HuH-7 (cell line): ENCODE results near the gene RBM17.
"Not testable (repeated sequence)": the region's sequence is repeated elsewhere in the genome, so short reads cannot be mapped to it uniquely, and the experiment has no call there.

Experiments used
- DNase-seq: peaks from one replicate; pipeline ENCODE4 v3.0.0; 2011; ENCODE audit warnings: low spot score

RBM17 gene

GRCh38 chr10:6056411-6057135, 32.3 kb upstream of the RBM17 start:
- no peak for DNase-seq

- no peak for DNase-seq
Observed at GRCh38 chr10:6058682-6059475, 30.0 kb upstream of the RBM17 start.

- DNase-seq: no peak
Observed at GRCh38 chr10:6059506-6059905, 29.3 kb upstream of the RBM17 start.

- DNase-seq: no peak
Observed at GRCh38 chr10:6061056-6061455, 27.8 kb upstream of the RBM17 start.

GRCh38 chr10:6062101-6062771, 26.6 kb upstream of the RBM17 start, which contains the start of gene IL2RA:
IL2RA (minus strand) TSS chr10:6062367; CDS start chr10:6062151, 216 bp downstream.
- DNase-seq: no peak

GRCh38 chr10:6064119-6064518, 24.7 kb upstream of the RBM17 start:
- DNase-seq: no peak

GRCh38 chr10:6064726-6065125, 24.1 kb upstream of the RBM17 start:
- not testable (repeated sequence) for DNase-seq

- no peak for DNase-seq
Observed at GRCh38 chr10:6065406-6065805, 23.4 kb upstream of the RBM17 start.

- no peak for DNase-seq
Observed at GRCh38 chr10:6065835-6066234, 23.0 kb upstream of the RBM17 start.

- no peak for DNase-seq
Observed at GRCh38 chr10:6067457-6067856, 21.4 kb upstream of the RBM17 start.

GRCh38 chr10:6068006-6068405, 20.8 kb upstream of the RBM17 start:
- no peak for DNase-seq

- DNase-seq: no peak
Observed at GRCh38 chr10:6068422-6068821, 20.4 kb upstream of the RBM17 start.

- no peak for DNase-seq
Observed at GRCh38 chr10:6069081-6069931, 19.5 kb upstream of the RBM17 start.

- no peak for DNase-seq
Observed at GRCh38 chr10:6070660-6071059, 18.2 kb upstream of the RBM17 start.

- DNase-seq: no peak
Observed at GRCh38 chr10:6071181-6072175, 17.4 kb upstream of the RBM17 start.

GRCh38 chr10:6072215-6072934, 16.5 kb upstream of the RBM17 start:
- DNase-seq: no peak

- DNase-seq: no peak
Observed at GRCh38 chr10:6074489-6075301, 14.1 kb upstream of the RBM17 start.

- DNase-seq: no peak
Observed at GRCh38 chr10:6077071-6077675, 11.7 kb upstream of the RBM17 start.

GRCh38 chr10:6079044-6079443, 9.8 kb upstream of the RBM17 start:
- no peak for DNase-seq
